GM18519 (cell line): ENCODE measurements around the gene PELI2.

Source experiments
- ATAC-seq: cut with Tn5 transposase; IDR thresholded peaks from one replicate; pipeline ENCODE4 v1.9.1; 2021; ENCODE audit warnings: mild to moderate bottlenecking, moderate library complexity; ENCODE audit not compliant: unreplicated experiment, low FRiP score

The PELI2 gene

GRCh38 chr14:56333359-56334292 lies 215.4 kb downstream of the PELI2 start:
- ATAC-seq, result no peak

- ATAC-seq, result no peak
Observed at GRCh38 chr14:56334458-56334857, 216.2 kb downstream of the PELI2 start.

- no peak for ATAC-seq
Observed at GRCh38 chr14:56338674-56339073, 220.5 kb downstream of the PELI2 start.

GRCh38 chr14:56339855-56340701 lies 221.9 kb downstream of the PELI2 start:
- ATAC-seq, result no peak

- no peak for ATAC-seq
Observed at GRCh38 chr14:56340932-56341331, 222.7 kb downstream of the PELI2 start.

- no peak for ATAC-seq
Observed at GRCh38 chr14:56341766-56342493, 223.7 kb downstream of the PELI2 start.

- no peak for ATAC-seq
Observed at GRCh38 chr14:56342494-56342942, 224.3 kb downstream of the PELI2 start.

- ATAC-seq, result no peak
Observed at GRCh38 chr14:56349960-56350359, 231.7 kb downstream of the PELI2 start.
